ENCODE data around the gene HDAC9.

HDAC9 gene

GRCh38 chr7:18526368-18526878 lies 30.9 kb downstream of the HDAC9 start:
- no peak for DNase-seq

GRCh38 chr7:18529239-18529638 lies 33.7 kb downstream of the HDAC9 start:
- no peak for DNase-seq

DNA sequence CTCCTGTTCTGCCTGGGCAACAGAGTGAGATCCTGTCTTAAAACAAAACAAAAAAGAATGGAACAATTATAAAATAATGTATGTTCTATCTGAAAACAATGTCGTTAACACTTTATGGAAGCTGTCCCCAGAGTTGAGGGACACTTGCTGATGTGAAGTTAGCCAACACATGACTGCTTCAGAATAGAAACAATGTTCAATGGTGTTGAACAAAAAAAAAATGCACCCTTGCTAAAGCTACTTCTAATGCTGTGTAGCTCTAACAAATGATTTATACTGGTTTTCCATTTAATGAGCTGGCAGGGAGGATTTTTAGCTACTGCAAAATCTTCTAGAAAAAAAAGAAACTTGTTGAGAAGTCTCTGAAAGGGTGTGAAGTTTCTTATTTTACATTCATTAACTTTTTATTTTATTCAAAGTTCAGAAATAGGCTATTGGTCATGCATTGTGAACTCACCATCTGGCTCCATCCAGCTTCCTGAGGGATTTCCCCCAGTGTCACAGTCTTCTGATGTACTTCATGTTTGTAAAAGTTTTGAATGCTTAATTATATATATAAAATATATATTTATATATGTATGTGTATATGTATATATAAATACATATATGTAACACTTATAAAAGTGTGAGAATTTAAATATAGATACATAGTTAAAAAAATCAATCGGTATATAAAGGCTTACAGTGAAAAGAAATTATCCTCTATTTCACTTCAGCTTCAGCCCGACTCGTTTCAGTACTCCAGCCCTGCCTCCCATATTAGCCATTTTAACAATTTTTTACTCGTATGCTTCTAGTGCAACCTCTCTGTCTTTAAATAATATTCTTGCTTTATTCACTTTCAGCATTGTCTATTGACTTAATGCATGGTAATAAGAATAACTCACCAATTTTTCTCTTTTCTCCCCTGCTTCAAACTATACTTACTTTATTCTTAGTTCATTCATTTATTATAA lies 35.0 kb downstream of the HDAC9 start:
- DNase-seq = no peak

- no peak for DNase-seq
These were observed 36.0 kb downstream of the HDAC9 start for GRCh38 chr7:18531539-18531938.

DNA sequence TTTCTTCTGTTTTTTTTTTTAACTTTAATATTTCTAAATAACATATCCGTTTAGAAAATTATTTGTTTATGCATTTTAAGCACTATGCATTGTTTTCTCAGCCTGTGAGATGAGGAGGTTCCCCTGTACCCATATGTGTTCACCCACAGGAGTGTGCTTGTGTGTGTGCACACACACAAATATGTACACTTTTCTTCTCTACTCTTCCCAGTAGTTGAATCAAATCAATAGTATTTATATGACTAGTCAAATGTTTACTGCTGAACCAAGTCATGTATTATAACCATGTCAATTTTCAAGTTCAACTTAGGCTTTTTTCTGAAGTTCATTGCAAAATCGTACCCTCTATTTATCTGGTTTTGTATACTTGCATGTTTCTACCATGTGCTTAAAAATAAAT lies 37.3 kb downstream of the HDAC9 start:
- DNase-seq = no peak

- no peak for DNase-seq
These were observed 38.9 kb downstream of the HDAC9 start for GRCh38 chr7:18534481-18534880.

GRCh38 chr7:18535810-18536415 lies 40.4 kb downstream of the HDAC9 start:
- no peak for DNase-seq

DNA sequence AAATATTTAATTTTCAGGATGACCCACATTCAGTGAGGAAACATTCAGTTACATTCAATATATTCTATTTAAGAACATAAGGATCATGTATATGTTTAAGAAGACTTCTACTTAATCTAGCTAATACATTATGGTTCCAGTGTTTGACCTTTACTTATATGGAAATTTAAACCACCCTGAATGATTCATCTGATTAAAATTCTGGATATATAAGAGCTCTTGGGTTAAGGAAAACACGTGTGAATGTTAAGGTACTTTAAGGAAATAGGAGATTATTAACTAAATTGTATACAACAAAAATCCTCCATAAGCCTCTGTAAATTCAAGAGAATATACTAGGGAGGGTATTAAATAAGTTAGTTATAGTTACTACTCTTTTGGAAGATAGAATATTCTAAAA lies 40.9 kb downstream of the HDAC9 start:
- DNase-seq = no peak

DNA sequence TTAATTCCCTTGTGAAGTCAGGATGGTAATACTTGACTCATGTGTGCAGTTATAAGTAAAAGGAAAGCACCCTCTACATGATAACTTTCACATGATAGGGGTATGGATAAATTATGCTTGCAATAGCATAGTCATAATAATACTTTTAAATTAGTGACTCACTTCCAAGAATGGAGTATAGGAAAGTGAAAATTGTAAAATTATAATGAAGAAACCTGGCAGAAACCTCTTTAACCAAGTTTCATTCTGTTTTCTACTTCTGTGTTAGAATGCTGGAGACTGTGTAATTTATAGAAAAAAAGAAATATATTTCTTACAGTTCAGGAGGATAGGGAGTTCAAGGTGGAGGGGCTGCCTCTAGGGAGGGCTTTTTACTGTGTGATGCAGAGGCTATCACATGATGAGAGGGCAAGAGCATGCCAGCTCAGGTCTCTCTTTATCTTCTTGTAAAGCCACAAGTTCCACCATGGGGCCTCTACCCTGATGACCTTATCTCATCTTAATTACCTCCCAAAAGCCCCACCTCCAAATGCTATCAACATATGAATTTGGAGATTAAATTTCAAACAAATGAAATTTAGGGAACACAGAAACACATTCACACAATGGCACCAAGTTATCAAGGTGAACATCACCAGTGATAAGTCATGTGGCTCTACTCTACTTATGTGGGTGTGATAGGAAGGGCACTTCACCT lies 43.2 kb downstream of the HDAC9 start:
- DNase-seq = no peak

- DNase-seq = no peak
These were observed 44.8 kb downstream of the HDAC9 start for GRCh38 chr7:18540396-18540795.

DNA sequence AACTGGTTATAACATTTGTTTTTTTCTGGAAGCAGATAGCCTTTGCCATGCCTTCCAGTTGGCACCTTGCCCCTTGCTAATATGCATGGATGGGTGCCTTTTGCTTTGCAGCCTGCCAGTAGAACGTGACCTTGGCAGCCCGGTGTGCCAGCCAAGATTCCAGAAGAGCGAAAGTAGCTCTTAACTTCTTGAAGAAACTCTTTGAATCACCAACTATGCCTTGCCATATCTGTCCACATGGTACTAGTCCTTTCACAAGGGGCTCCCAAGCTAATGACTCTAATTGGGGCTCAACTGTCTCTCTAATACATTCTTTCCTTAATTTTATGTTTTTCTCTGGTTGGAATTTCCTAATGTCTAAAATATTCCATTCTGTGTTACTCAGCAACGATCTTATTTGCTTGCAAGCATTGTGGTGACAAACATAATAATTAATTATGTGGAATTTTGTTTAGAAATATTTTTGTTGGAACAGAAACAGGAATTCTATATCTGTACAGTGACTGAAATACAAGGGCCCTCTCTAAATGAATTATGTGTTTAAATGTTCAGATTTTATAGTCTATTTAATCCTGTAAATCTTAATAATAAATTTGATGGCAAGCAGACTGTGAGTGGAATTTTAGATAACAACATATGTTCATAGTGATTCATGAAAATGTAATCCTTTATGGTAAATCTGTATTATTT lies 45.8 kb downstream of the HDAC9 start:
- no peak for DNase-seq

GRCh38 chr7:18541871-18542212 lies 46.3 kb downstream of the HDAC9 start:
- DNase-seq = no peak

DNA sequence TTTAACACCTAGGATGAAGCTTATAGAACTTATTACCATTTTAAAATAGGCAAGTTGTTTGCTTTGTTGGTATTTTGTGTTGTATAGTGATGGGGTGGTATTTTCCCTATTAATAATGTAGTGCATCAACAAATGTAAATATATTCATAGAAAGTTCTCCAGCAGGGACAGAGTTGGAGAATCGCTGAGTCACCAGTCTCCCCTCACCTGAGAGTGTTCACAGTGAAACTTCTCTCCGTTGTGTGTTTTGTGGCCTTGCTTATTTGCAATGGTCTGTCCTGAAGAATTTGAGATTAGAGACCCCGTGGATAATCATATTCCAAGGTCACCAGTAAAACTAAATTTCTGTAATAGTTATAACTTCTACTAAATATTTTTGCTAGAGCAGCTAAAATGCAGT lies 51.0 kb downstream of the HDAC9 start:
- no peak for DNase-seq

DNA sequence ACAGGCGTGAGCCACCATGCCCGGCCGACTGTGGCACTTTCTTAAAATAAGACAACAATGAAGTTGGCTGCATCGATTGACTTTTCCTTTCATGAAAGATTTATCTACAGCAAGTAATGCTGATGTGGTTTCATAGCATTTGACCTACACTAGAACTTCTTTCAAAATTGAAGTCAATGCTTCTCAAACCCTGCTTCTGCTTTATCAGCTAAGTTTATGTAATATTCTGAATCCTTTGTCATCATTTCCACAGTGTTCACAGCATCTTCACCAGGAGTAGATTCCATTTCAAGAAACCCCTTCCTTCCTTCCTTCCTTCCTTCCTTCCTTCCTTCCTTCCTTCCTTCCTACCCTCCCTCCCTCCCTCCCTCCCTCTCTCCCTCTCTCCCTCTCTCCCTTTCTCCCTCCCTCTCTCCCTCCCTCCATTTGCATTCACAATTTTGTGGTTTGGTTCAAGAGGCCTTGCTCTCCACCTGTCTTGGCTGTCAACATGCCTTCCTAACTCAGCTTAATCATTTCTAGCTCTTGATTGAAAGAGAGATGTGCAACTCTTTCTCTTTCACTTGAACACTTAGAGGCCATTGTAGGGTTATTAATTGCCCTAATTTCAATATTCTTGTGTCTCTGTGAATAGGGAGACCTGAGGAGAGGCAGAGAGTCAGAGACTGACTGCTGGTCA lies 52.1 kb downstream of the HDAC9 start:
- DNase-seq = no peak

DNA sequence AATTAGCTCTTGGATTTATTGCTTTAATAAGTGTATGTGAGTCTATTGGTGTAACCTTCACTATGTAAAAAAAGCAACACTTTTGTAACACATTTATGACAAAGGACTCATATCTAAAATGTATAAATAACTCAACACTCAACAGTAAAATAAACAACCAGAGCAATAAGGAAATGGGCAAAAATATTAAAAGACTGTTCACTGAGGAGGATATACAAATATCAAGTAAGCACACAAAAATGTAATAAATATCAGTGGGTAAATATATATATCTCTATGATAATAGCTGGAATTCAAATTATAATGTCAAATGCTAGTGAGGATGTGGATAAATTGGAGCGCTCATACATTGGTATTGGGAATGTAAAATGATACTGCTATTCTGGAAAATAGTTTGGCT lies 53.0 kb downstream of the HDAC9 start:
- DNase-seq = no peak

DNA sequence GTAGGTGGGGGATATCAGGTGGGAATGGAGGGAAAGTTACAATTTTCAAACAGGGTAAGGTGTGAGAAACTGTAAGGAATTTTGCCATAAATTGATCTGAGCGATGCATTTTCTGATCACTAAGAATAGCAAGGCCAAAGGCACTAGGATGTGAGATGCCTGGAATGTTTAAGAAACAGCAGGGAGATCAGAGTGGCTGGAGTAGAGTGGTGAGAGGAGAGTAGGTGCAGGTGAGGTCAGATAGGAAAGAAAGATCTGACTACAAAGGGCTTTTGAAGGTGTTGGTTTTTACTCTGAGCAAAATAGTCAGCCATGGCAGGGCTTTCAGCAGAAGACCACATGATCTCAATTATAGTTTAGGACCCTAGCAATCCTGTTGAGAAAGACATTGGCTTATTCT lies 55.0 kb downstream of the HDAC9 start:
- DNase-seq = no peak

DNA sequence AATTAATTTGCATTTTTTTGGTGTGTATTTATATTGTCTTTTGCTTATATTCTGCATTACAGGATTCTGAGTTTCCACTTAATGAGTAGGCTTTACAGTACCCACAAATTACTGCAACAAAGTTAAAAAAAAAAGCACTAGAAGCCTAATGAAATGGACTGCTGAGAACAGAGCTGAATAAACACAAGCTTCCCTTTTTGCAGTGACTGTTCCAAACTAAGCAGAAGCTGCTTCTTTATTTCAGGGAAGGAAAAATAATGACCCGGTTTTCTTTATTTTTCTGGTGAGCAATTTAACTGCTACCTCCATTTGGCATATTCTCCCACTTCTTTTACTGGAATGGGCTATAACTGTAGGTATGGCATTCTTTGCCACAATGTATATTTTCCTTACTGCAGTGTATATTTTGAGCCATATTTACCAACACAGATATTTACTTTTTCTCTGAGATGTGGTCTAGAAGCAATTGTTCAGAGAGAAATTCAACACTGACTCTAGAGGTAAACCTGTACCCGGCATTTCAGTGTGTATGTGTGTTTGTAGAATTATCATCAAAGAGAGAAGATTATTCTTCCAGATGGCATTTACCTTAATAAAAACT lies 56.9 kb downstream of the HDAC9 start:
- no peak for DNase-seq

GRCh38 chr7:18552943-18553604 lies 57.5 kb downstream of the HDAC9 start:
- DNase-seq = no peak

- no peak for DNase-seq
These were observed 58.1 kb downstream of the HDAC9 start for GRCh38 chr7:18553605-18554003.

DNA sequence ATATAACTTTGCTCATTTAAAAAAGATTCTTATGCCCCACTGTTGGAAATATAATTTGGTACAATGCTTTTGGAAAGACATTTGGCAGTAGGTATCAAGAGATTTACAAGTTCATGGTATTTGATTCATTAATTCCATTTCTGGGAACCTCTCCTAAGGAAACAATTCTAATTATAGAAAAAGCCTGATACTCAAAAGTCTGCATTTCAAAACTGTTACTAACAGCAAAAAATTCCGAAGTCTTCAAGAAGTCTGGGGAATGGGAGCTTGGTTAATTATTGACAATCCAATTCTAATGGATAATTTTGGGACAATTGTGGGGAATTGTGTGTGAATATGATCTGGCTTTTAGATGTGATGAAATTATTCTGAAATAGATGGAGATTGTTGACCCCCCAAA lies 59.6 kb downstream of the HDAC9 start:
- no peak for DNase-seq

GRCh38 chr7:18555968-18556367 lies 60.4 kb downstream of the HDAC9 start:
- no peak for DNase-seq

DNA sequence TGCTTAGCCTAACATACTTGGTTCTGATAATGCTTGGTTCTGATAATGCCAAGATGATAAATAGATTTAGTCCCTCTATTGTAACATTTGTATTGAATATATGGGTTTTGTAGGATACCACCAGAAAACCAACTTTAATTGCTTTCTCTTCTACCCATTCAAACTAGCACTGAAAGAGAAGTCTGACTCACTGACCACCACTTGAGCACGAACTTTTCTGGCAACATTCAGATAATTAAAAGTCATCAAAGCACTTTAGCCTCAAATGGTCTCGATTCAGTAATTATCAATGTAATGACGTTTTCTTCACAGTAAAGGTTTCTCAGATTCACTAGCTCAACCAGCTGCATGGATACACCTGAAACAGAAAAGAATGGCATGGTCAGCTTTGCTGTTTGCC lies 63.0 kb downstream of the HDAC9 start:
- DNase-seq = no peak
